Amniotic stem cell (primary cell): ENCODE data around the gene CHST12.
"Not testable (repeated sequence)": the region's sequence is repeated elsewhere in the genome, so short reads cannot be mapped to it uniquely, and the experiment has no call there.

Experiments
- DNase-seq: peaks from one replicate; lab custom pipeline; 2025; lab: John Stamatoyannopoulos, UW

The CHST12 gene

GRCh38 chr7:2435146-2435545 lies 31.7 kb downstream of the CHST12 start:
- no peak for DNase-seq

- no peak for DNase-seq
Measured at GRCh38 chr7:2436341-2437104, 33.1 kb downstream of the CHST12 start.

- DNase-seq = no peak
Measured at GRCh38 chr7:2437136-2437535, 33.7 kb downstream of the CHST12 start.

- DNase-seq = no peak
Measured at GRCh38 chr7:2437537-2438148, 34.2 kb downstream of the CHST12 start.

GRCh38 chr7:2438186-2438585 lies 34.8 kb downstream of the CHST12 start:
- DNase-seq = no peak

DNA sequence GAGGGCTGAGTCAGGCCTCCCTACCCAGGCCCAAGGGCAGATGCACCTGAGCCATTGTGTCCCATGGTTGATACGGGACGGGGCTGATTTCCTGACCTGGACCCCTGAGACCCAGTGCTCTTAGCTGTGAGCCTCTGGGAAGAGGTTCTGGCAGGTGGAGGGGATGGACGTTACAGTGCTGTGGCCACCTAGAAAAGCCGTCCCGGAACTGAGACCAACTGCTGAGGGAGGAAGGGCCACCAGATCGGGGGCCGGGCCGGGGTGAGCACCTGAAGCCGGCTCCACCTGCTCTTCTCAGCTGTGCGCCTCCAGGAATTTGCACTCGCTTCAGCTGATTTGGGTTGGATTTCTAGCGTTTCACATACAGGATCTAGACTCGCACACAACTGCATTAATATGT lies 35.4 kb downstream of the CHST12 start:
- DNase-seq = no peak

- DNase-seq = no peak
Measured at GRCh38 chr7:2440608-2441245, 37.3 kb downstream of the CHST12 start.

- DNase-seq = no peak
Measured at GRCh38 chr7:2441430-2442058, 38.1 kb downstream of the CHST12 start.

- DNase-seq = no peak
Measured at GRCh38 chr7:2443491-2443890, 40.1 kb downstream of the CHST12 start.

- DNase-seq = peak; percentile 63
Measured at GRCh38 chr7:2444476-2444875, 41.1 kb downstream of the CHST12 start.

- no peak for DNase-seq
Measured at GRCh38 chr7:2445047-2445446, 41.6 kb downstream of the CHST12 start.

GRCh38 chr7:2445898-2446555 lies 42.6 kb downstream of the CHST12 start:
- DNase-seq = no peak

- DNase-seq = no peak
Measured at GRCh38 chr7:2446676-2447075, 43.3 kb downstream of the CHST12 start.

DNA sequence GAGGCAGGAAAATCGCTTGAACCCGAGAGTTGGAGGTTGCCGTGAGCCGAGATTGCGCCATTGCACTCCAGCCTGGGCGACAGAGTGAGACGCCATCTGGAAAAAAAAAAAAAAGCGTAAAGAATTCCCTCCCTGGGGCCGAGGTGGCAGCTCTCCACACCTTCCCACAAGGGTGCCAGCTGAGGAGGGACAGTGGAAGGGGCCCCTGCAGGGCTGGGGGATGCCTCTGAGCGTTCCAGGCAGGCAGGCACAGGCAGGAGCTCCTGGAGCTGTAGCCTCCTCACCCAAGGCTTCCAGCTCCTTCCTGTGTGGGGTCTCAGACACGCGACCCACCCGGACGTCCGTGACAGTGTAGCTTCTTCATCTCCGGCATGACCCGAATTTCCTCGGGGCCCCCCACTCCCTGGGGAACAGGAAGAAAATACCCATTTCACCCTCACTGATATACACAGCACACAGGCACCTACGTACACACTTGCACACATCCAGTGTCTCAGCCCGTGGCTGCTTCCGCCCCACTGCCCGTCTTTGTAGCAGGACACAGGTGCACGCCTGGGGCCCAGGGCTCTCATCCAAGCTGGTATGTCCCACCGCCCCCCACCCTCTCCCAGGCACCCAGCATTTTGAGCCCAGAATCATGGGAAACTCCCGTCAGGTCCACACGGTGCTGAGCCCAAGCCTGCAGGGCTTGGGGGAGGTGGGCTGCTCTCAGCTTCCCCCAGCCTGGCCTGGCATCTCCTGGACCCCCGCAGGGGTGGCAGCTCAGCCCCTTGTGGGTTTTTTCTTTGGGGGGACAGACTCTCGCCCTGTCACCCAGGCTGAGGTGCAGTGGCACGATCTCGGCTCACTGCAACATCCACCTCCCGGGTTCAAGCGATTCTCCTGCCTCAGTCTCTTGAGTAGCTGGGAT lies 47.0 kb downstream of the CHST12 start:
- no peak for DNase-seq

GRCh38 chr7:2451171-2452073 lies 48.0 kb downstream of the CHST12 start:
- DNase-seq = peak; percentile 18

GRCh38 chr7:2452074-2452507 lies 48.7 kb downstream of the CHST12 start:
- DNase-seq = no peak

GRCh38 chr7:2452643-2453270 lies 49.3 kb downstream of the CHST12 start:
- no peak for DNase-seq

- not testable (repeated sequence) for DNase-seq
Measured at GRCh38 chr7:2453849-2454248, 50.4 kb downstream of the CHST12 start.

GRCh38 chr7:2459674-2460073 lies 56.3 kb downstream of the CHST12 start:
- no peak for DNase-seq

DNA sequence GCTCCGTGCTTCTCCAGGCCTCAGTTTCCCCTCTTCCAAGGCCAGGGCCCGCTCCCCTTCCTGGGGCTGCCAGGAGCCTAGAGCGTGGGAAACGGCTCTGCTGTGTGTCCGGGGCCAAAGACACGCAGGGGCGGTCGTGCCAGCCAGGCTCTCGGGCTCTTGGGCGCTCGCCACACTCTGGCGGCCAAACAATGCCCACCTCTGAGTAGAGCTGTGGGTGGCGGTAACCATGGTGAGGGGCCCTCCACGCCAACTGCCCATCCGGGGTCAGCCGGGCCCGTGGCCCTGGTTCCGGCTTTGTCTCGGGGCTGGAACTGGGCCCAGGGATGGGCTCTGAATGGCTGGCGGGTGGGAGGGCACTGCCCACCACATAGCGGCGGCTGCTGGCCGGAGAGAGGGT lies 56.8 kb downstream of the CHST12 start:
- no peak for DNase-seq
